HepG2 (cell line): ENCODE data around the gene B3GNT7. TPM values are rescaled to one million over a fixed set of nuclear protein-coding genes. Genes with fewer than 3 reads are reported as not detected.

Experiments used
- ATAC-seq: fragments of 200-7000 bp; cut with Tn5 transposase; 3 replicates; pipeline ENCODE4 v1.9.1; 2020; ENCODE audit warnings: mild to moderate bottlenecking, moderate library complexity
- BruUV-seq: library from RNA; stranded (reverse); fragments of 400-500 nt; replicated peaks from 2 replicates; lab custom pipeline; 2021; lab: Mats Ljungman, UMichigan
- CTCF ChIA-PET: fragments of 300-600 bp; formaldehyde crosslinking; extraction: SDS; loops from one replicate; lab custom pipeline; 2021; ENCODE audit warnings: low total read pairs, inconsistent platforms, low intra/inter-chr PET ratio; lab: Yijun Ruan, JAX
- POLR2A ChIA-PET: fragments of 350-600 bp; sonication (Branson Sonifier 250); formaldehyde crosslinking; loops from one replicate; lab custom pipeline; 2020; ENCODE audit warnings: antibody characterized with exemption, inconsistent platforms; lab: Yijun Ruan, JAX
- DNase-seq: peaks from one replicate; pipeline ENCODE4 v3.0.0-alpha.2; 2015; ENCODE audit warnings: low spot score
- FAIRE-seq: peaks from 3 replicates; lab custom pipeline; 2011; peaks lifted over from hg19 to GRCh38; lab: Jason Lieb, UNC
- H2AFZ ChIP-seq: one replicate; pipeline ENCODE4 v1.6.1; 2011; ENCODE audit warnings: low read length, inconsistent platforms
- H3K27ac ChIP-seq: fragments of 300-600 bp; 3 replicates; pipeline ENCODE4 v1.8.0; 2011; ENCODE audit warnings: mixed run types, mild to moderate bottlenecking, mixed read lengths, low read length, inconsistent platforms; ENCODE audit not compliant: insufficient read depth; ENCODE audit errors: extremely low read length
- H3K27me3 ChIP-seq, 2 experiments: fragments of 200-600 bp in 1 of 2; 2 replicates in 1 of 2; 3 replicates in 1 of 2; pipeline versions ENCODE4 v1.6.0 to v1.8.0; 2011; ENCODE audit warnings: low read length in 2 of 2, mild to moderate bottlenecking in 2 of 2, moderate library complexity in 2 of 2, inconsistent platforms in 1 of 2; ENCODE audit not compliant: insufficient read depth in 2 of 2, control insufficient read depth in 1 of 2
- H3K36me3 ChIP-seq, 2 experiments: fragments of 200-600 bp in 1 of 2; replicated peaks in 1 of 2; 2 replicates in 1 of 2; 3 replicates in 1 of 2; pipeline versions ENCODE4 v1.5.1 to v1.8.0; 2011; ENCODE audit warnings: low read length in 2 of 2, inconsistent platforms in 1 of 2; ENCODE audit not compliant: insufficient read depth in 2 of 2, control insufficient read depth in 1 of 2
- H3K4me1 ChIP-seq: 2 replicates; pipeline ENCODE4 v1.5.1; 2012; ENCODE audit warnings: low read length, inconsistent platforms; ENCODE audit not compliant: insufficient read depth
- H3K4me2 ChIP-seq: 2 replicates; pipeline ENCODE4 v1.6.0; 2011; ENCODE audit warnings: low read depth, low read length, inconsistent platforms
- H3K4me3 ChIP-seq, 3 experiments: fragments of 200-600 bp in 1 of 3; sonication (generic), shearing (Covaris generic) in 1 of 3; replicated peaks in 1 of 3; 2 replicates each; pipeline ENCODE4 v1.5.1; 2011 to 2016; ENCODE audit warnings: low read length in 3 of 3, inconsistent platforms in 2 of 3, low read depth in 2 of 3, mild to moderate bottlenecking in 2 of 3, control low read depth in 1 of 3, mixed read lengths in 1 of 3; ENCODE audit not compliant: insufficient read depth in 1 of 3
- H3K79me2 ChIP-seq: one replicate; pipeline ENCODE4 v1.6.1; 2011; ENCODE audit warnings: low read length, inconsistent platforms; ENCODE audit not compliant: insufficient read depth
- H3K9ac ChIP-seq: 2 replicates; pipeline ENCODE4 v1.6.0; 2011; ENCODE audit warnings: mild to moderate bottlenecking, low read depth, low read length, inconsistent platforms; ENCODE audit not compliant: insufficient read depth
- H3K9me3 ChIP-seq: 2 replicates; pipeline ENCODE4 v1.5.1; 2012; ENCODE audit warnings: mild to moderate bottlenecking, low read length
- H4K20me1 ChIP-seq: 2 replicates; pipeline ENCODE4 v1.6.0; 2011; ENCODE audit warnings: inconsistent platforms, mild to moderate bottlenecking, low read length, moderate library complexity; ENCODE audit not compliant: insufficient read depth
- AKAP8 ChIP-seq: sonication (generic); formaldehyde crosslinking; IDR thresholded peaks from 2 replicates; pipeline ENCODE4 v1.5.1; 2020; ENCODE audit warnings: mild to moderate bottlenecking, missing genetic modification reagents
- FLYWCH1 ChIP-seq: sonication (generic); formaldehyde crosslinking; IDR thresholded peaks from 2 replicates; pipeline ENCODE4 v1.8.1; 2023; ENCODE audit warnings: mild to moderate bottlenecking, missing genetic modification reagents
- FOXO4 ChIP-seq: sonication (generic); formaldehyde crosslinking; conservative IDR thresholded peaks from 2 replicates; pipeline ENCODE4 v1.8.1; 2023; ENCODE audit warnings: missing genetic modification reagents
- GTF3A ChIP-seq: sonication (generic); formaldehyde crosslinking; conservative IDR thresholded peaks from 2 replicates; pipeline ENCODE4 v1.4.0; 2020; ENCODE audit warnings: mild to moderate bottlenecking, missing genetic modification reagents
- MYNN ChIP-seq: sonication (generic); formaldehyde crosslinking; IDR thresholded peaks from 2 replicates; pipeline ENCODE4 v1.4.0; 2020; ENCODE audit warnings: mild to moderate bottlenecking, low read depth, missing genetic modification reagents
- RFX5 ChIP-seq: IDR thresholded peaks from 2 replicates; pipeline ENCODE4 v1.6.1; 2011; ENCODE audit warnings: low read depth, low read length, improper control_type of control experiment
- THRA ChIP-seq: sonication (generic); formaldehyde crosslinking; IDR thresholded peaks from 2 replicates; pipeline ENCODE4 v1.4.0; 2020; ENCODE audit warnings: missing genetic modification reagents, borderline replicate concordance
- ZNF552 ChIP-seq: sonication (generic); formaldehyde crosslinking; IDR thresholded peaks from 2 replicates; pipeline ENCODE4 v1.9.0; 2022; ENCODE audit warnings: missing genetic modification reagents, mild to moderate bottlenecking, borderline replicate concordance
- ZNF737 ChIP-seq: sonication (generic); formaldehyde crosslinking; IDR thresholded peaks from 2 replicates; pipeline ENCODE4 v1.5.0; 2020; ENCODE audit warnings: missing genetic modification reagents, mild to moderate bottlenecking, borderline replicate concordance
- ZNF782 ChIP-seq: sonication (generic); formaldehyde crosslinking; IDR thresholded peaks from 2 replicates; pipeline ENCODE4 v1.4.0; 2020; ENCODE audit warnings: missing genetic modification reagents, mild to moderate bottlenecking, borderline replicate concordance
- ZNF790 ChIP-seq: sonication (generic); formaldehyde crosslinking; IDR thresholded peaks from 2 replicates; pipeline ENCODE4 v1.8.0; 2022; ENCODE audit warnings: missing genetic modification reagents, mild to moderate bottlenecking, borderline replicate concordance
- ZNF800 ChIP-seq: sonication (generic); formaldehyde crosslinking; IDR thresholded peaks from 2 replicates; pipeline ENCODE4 v1.4.0; 2020; ENCODE audit warnings: missing genetic modification reagents
- ZNF878 ChIP-seq: sonication (generic); formaldehyde crosslinking; IDR thresholded peaks from 2 replicates; pipeline ENCODE4 v1.8.1; 2023; ENCODE audit warnings: mild to moderate bottlenecking, missing genetic modification reagents, moderate library complexity
- WGBS: methylation state at CpG from one replicate; pipeline ENCODE4 v1.1.6; 2017; ENCODE audit warnings: low lambda C conversion rate; 5-methylcytosine and 5-hydroxymethylcytosine counted together
- in situ Hi-C: cut with HindIII; loops from 2 replicates; pipeline ENCODE4 v1.10.0; 2017; ENCODE audit warnings: low pct_unique_long_range_greater_than_20kb; ENCODE audit not compliant: extremely low pct_ligation_motif_present
- intact Hi-C: fragments of 100-400 bp; cut with micrococcal nuclease; formaldehyde crosslinking; loops from one replicate; pipeline ENCODE4 v1.10.0; 2022; ENCODE audit not compliant: unreplicated experiment
- polyA plus RNA-seq, 8 experiments: library from polyadenylated mRNA; depleted of rRNA in 3 of 8; stranded (reverse) in 7 of 8; unstranded in 1 of 8; fragments of >200 nt; fragmentation: Illumina TruSeq in 4 of 8; extraction: Trizol in 4 of 8; gene quantifications; 2 replicates each; pipeline versions ENCODE4 v1.2.1 to v1.2.3, GENCODE V29; 2011 to 2016; ENCODE audit warnings: low read depth in 4 of 8, missing spikeins in 1 of 8, mixed read lengths in 1 of 8; ENCODE audit not compliant: insufficient read depth in 1 of 8
- total RNA-seq, 5 experiments: library from RNA; depleted of rRNA; stranded (reverse); fragments of >200 nt; fragmentation: Illumina TruSeq; extraction: Trizol; gene quantifications; 2 replicates each; pipeline ENCODE4 v1.2.3, GENCODE V29; 2016; ENCODE audit warnings: low read depth in 1 of 5

The B3GNT7 gene
- total and polyA plus RNA-seq, 2 of the 13 experiments (the other 11 are each of a cell fraction or from before 2014, with no cell fraction given) = 0.04 to 0.24 TPM

GRCh38 chr2:231370749-231371429, 24.6 kb upstream of the B3GNT7 start:
- no peaks in the 10 kb centered on the region for H3K9me3 ChIP-seq
- ATAC-seq = peak; percentile 12; the same call in 2 of the 3 replicates
- peaks cover 4% of the 10 kb centered on the region for H3K4me1 ChIP-seq
- BruUV-seq = no TSS peak
- H3K79me2 ChIP-seq = no peaks in the 10 kb centered on the region
- no peak overlapping the region for H3K9ac ChIP-seq
- H3K4me3 ChIP-seq = no peak overlapping the region
- DNase-seq = no peak
- no peaks in the 10 kb centered on the region for H3K27me3 ChIP-seq
- H4K20me1 ChIP-seq = no peaks in the 10 kb centered on the region
- H2AFZ ChIP-seq = no peak overlapping the region
- no peak for FAIRE-seq
- H3K27ac ChIP-seq = no peak overlapping the region
- intact Hi-C loops = no loop called here
- in situ Hi-C loops = no loop called here
- 92% methylated on average over 10 of the region's 21 CpGs for WGBS
- no peaks in the 10 kb centered on the region for H3K36me3 ChIP-seq
- ChIA-PET POLR2A (no interaction called here), CTCF (no interaction called here)
- H3K4me2 ChIP-seq = no peak overlapping the region
- TF ChIP-seq AKAP8 (CRISPR knock-in tag) = no peak
- 0 out of 2 replicates have a peak, but pooled peaks have one; percentile 42 for TF ChIP-seq FOXO4
- TF ChIP-seq GTF3A (CRISPR knock-in tag) = no peak
- TF ChIP-seq ZNF737 (CRISPR knock-in tag) = no peak
- TF ChIP-seq THRA (CRISPR knock-in tag) = no peak
- no peak for TF ChIP-seq FLYWCH1 (CRISPR knock-in tag)
- no peak for TF ChIP-seq ZNF552 (CRISPR knock-in tag)
- TF ChIP-seq ZNF800 = no peak
- TF ChIP-seq ZNF790 = no peak
- TF ChIP-seq ZNF782 (CRISPR knock-in tag) = no peak
- peak; percentile 50; the same call in 1 of the 2 replicates for TF ChIP-seq RFX5
- no peak for TF ChIP-seq ZNF878 (CRISPR knock-in tag)
- no peak for TF ChIP-seq MYNN
